Skin epidermis (tissue), 12 donors: ENCODE results near the gene SRGAP3.

Experiments
- H3K27ac ChIP-seq, 21 experiments: fragments of 200-600 bp; sonication (generic) in 11 of 21; one replicate each; pipeline ENCODE4 v1.5.0; 2020; ENCODE audit warnings: mild to moderate bottlenecking in 3 of 21, inconsistent platforms in 2 of 21, moderate library complexity in 2 of 21
- H3K4me3 ChIP-seq, 7 experiments: fragments of 200-600 bp; sonication (generic) in 2 of 7; one replicate each; pipeline ENCODE4 v1.5.0; 2020; ENCODE audit warnings: inconsistent platforms in 2 of 7, mild to moderate bottlenecking in 2 of 7, moderate library complexity in 1 of 7

SRGAP3 gene

GRCh38 chr3:8966820-8967348 is 282.6 kb downstream of the SRGAP3 start:
- Histone ChIP-seq H3K4me3 (no peak overlapping the region), H3K27ac (no peak overlapping the region)

GRCh38 chr3:8966150-8966819 is 283.2 kb downstream of the SRGAP3 start:
- Histone ChIP-seq H3K27ac (peak overlapping the region in 1 of 21 experiments; percentile 72), H3K4me3 (no peak overlapping the region)

DNA sequence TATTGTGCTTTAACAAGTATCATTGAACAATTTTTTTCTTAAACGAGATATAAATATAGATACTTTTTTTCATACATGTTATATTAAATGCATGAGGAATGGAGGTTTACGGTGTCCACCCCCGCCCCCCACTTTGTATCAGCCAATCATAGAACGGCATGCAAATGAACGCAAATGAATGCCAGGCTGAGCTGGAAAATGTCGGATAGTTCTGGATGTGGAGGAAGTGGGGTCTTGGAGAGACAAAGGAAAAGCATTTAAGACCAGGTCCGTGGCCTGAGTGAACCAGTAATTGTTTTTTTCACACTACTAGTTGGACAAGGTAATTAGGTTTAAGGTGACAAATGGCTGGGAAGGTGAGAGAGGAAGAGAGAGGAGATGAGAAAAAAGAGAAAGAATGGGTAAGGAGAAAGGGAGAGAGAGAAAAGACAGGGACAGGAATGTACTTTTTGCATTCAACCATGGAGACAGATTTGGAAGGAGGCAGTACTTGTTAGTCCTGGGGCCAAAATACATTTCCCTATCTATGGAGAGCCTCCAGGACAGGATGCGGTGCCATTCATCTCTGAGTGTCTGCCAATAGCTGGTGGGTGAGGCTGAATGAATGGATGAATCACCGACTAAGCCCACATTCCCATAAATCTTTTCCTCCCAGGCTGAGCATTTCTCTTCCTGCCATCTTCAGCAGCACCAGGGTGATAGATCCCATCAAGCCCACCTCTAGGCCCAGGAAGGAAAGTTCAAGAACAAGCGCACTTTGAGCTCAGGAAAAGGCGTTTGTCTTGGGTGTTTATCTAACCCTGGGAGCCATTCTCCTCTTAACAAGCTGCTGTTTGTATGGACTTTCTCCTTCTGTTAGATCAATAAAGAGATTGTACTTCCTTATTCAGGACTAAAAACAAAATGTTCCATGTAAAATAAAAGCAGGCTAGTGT is 284.7 kb downstream of the SRGAP3 start:
- no peak overlapping the region for H3K4me3 ChIP-seq
- peak overlapping the region in 7 of 21 experiments; percentile 13 to 90 (median 33) for H3K27ac ChIP-seq

- H3K4me3 ChIP-seq = peak within 1 kb of the TSS; percentile 58 to 89 (median 75)
- peak within 1 kb of the TSS in 19 of 21 experiments; percentile 26 to 90 (median 79) for H3K27ac ChIP-seq
Observed at GRCh38 chr3:8963137-8963853, 286.2 kb downstream of the SRGAP3 start, which contains the start of gene RAD18. Gene RAD18 (minus strand): TSS chr3:8963472. CDS start chr3:8963385, 87 bp downstream.

GRCh38 chr3:8962226-8962861 is 287.1 kb downstream of the SRGAP3 start:
- H3K27ac ChIP-seq = peak overlapping the region in 8 of 21 experiments; percentile 74 to 90 (median 81)
- peak overlapping the region; percentile 58 to 89 (median 75) for H3K4me3 ChIP-seq

GRCh38 chr3:8959668-8960067 is 289.8 kb downstream of the SRGAP3 start:
- no peak overlapping the region for H3K27ac ChIP-seq
- H3K4me3 ChIP-seq = no peak overlapping the region

GRCh38 chr3:8954938-8955763 is 294.3 kb downstream of the SRGAP3 start:
- Histone ChIP-seq H3K4me3 (no peak overlapping the region), H3K27ac (peak overlapping the region in 1 of 21 experiments; percentile 13)

DNA sequence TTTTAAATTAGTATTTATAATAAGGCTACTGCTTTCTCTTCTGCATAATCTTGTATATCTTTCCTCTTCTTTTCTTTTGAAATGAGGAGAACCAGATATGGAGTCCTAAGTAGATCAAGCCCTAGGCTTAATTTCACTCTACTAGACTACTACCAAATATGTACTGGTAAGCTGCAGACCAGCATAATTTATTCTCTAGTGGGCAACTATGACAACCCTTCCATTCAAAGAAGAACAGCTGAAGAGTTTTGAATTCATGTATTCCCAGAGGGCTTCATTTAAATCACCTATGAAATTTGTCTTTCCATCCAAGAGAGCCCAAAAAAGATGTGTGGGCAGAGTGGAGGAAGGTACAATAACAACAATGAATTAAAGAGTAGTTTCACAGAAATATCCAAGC is 296.1 kb downstream of the SRGAP3 start:
- Histone ChIP-seq H3K4me3 (no peak overlapping the region), H3K27ac (no peak overlapping the region)

- Histone ChIP-seq H3K27ac (no peak overlapping the region), H3K4me3 (no peak overlapping the region)
Observed at GRCh38 chr3:8952130-8952529, 297.3 kb downstream of the SRGAP3 start.

DNA sequence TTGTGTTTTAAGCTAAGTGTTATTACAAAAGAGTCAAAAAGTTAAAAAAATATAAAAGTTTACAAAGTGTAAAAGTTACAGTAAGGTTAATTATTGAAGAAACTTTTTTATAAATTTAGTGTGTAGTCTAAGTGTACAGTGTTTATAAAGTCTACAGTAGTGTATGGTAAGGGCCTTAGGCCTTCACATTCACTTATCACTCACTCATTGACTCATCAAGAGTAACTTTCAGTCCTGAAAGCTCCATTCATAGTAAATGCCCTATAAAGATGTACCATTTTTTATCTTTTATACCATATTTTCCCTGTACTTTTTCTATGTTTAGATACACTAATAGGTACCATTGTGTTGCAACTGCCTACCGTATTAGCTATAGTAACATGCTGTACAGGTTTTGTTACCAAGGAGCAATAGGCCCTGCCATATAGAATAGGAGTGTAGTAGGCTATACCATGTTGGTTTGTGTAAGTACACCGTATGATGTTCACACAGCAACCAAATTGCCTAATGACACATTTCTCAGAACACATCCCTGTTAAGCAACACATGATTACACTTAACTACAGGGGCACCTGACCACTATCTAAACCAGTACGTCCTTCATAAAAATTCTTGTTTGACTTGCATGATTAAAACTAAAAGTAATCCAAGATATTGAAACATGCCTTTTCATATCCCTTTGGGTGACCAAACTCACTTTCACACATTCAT is 303.4 kb downstream of the SRGAP3 start:
- H3K4me3 ChIP-seq = no peak overlapping the region
- H3K27ac ChIP-seq = no peak overlapping the region

- H3K4me3 ChIP-seq = no peak overlapping the region
Observed at GRCh38 chr3:8942746-8943488, 306.5 kb downstream of the SRGAP3 start.

DNA sequence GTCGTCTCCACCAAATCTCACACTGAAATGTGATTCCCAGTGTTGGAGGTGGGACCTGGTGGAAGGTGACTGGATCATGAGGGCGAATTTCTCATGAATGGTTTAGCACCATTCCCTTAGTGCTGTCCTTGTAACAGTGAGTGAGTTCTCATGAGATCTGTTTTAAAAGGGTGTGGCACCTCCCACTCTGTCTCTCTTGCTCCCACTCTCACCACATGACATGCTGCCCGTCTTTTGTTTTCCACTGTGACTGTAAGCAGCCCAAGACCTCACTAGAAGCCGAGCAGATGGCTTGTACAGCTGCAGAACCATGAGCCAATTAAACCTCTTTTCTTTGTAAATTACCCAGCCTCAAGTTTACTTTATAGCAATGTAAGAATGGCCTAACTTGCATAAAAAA is 307.3 kb downstream of the SRGAP3 start:
- no peak overlapping the region for H3K27ac ChIP-seq
- no peak overlapping the region for H3K4me3 ChIP-seq

More at GRCh38 chr3:8942746-8943488, 306.5 kb downstream of the SRGAP3 start:
- no peak overlapping the region for H3K27ac ChIP-seq

DNA sequence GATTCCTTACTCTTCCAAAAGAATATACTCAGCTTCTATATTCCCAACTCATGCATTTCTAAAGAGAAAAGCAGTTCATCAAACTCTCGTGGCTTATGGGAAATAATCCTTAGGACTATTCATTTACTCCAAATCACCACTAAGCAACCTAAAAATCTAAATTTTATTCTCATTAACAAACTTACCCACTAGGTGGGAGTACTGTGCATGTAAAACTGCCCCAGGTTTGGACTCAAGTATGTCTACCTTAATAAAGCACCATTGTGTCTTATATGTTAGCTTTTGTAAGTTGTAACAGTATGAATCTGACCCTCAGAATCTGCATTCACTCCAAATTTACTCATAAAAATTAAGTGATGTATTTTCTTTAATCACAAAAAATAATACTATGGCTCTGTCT is 311.4 kb downstream of the SRGAP3 start:
- Histone ChIP-seq H3K4me3 (no peak overlapping the region), H3K27ac (peak overlapping the region in 2 of 21 experiments; percentile 44 to 62)

GRCh38 chr3:8937064-8938020 is 312.1 kb downstream of the SRGAP3 start:
- Histone ChIP-seq H3K27ac (peak overlapping the region in 3 of 21 experiments; percentile 33 to 62 (median 44)), H3K4me3 (no peak overlapping the region)

DNA sequence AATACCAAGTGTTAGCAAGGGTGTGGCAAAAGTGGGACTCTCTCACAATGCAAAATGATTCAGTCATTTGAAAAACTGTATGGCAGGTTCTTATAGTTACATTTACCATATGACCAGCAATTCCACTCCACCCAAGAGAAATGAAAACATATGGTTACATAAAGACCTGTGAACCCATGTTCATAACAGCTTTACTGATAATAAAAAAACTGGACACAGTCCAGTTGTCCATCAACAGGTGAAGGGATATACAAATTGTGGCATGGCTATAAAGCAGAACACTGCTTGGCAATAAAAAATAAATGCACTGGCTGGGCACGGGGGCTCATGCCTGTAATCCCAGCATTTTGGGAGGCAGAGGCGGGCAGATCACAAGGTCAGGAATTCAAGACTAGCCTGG is 316.9 kb downstream of the SRGAP3 start:
- Histone ChIP-seq H3K4me3 (no peak overlapping the region), H3K27ac (no peak overlapping the region)

- no peak overlapping the region for H3K27ac ChIP-seq
- H3K4me3 ChIP-seq = no peak overlapping the region
Observed at GRCh38 chr3:8931342-8931741, 318.1 kb downstream of the SRGAP3 start.
